AG04450 (cell line): ENCODE measurements around the gene GMDS. TPM values are rescaled to one million over a fixed set of nuclear protein-coding genes. Genes with fewer than 3 reads are reported as not detected.

Experiments
- CTCF ChIA-PET: fragments of 300-600, 350-600 bp; formaldehyde crosslinking; extraction: SDS; loops from one replicate; lab custom pipeline; 2022; ENCODE audit warnings: antibody characterized with exemption, inconsistent platforms; lab: Charles Lee
- POLR2A ChIA-PET: fragments of 350-600 bp; formaldehyde crosslinking; extraction: SDS; loops from one replicate; lab custom pipeline; 2021; ENCODE audit warnings: antibody characterized with exemption, inconsistent platforms; lab: Yijun Ruan, JAX
- DNase-seq: peaks from one replicate; pipeline ENCODE4 v3.0.0-alpha.2; 2011; ENCODE audit warnings: low read depth, low spot score
- H3K27ac ChIP-seq: one replicate; pipeline ENCODE4 v1.5.1; 2012; ENCODE audit warnings: low read depth, low read length, control low read depth
- H3K27me3 ChIP-seq: one replicate; pipeline ENCODE4 v1.6.0; 2012; ENCODE audit warnings: low read length; ENCODE audit not compliant: control insufficient read depth, insufficient read depth
- H3K4me3 ChIP-seq: 2 replicates; pipeline ENCODE4 v1.5.1; 2011; ENCODE audit warnings: mild to moderate bottlenecking, low read depth, low read length, control low read depth
- H3K9me3 ChIP-seq: 2 replicates; pipeline ENCODE4 v1.5.1; 2012; ENCODE audit warnings: low read length; ENCODE audit not compliant: control insufficient read depth, insufficient read depth
- polyA plus RNA-seq: library from polyadenylated mRNA; depleted of rRNA; stranded (reverse); fragments of >200 nt; gene quantifications from 2 replicates; pipeline ENCODE4 v1.2.3, GENCODE V29; 2011
- TF ChIP-seq, protein P1 (sequence below): IDR thresholded peaks from 2 replicates; pipeline ENCODE4 v1.5.1; 2011; ENCODE audit warnings: low read depth, low read length, control low read depth, inconsistent platforms

GMDS gene
- polyA plus RNA-seq, 1 experiment, result 26.4 TPM

DNA sequence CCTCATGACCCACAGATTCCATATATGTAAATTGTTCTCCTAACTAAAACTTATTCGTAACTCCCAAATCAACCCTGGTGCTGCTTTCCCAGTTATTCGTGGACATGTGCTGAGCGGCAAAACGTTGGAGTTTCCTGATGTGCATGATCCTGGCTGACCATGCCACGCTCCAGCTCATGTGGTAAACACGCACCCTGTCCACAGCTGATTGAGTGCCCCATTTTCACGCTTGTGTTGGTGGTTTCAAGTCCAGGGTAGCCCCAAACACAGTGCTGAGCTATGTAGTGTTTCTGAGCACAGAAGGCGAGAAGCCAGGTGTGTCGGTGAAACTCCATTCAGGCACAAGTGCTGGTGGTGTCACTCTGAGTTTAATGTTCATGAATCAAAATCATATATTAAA, 654.8 kb downstream of the GMDS start:
- Histone ChIP-seq H3K9me3 (no peaks in the 10 kb centered on the region; the same call in 1 of the 2 replicates), H3K4me3 (no peak overlapping the region), H3K27ac (no peak overlapping the region), H3K27me3 (peaks cover 44% of the 10 kb centered on the region)
- CTCF ChIA-PET, result no interaction called here
- POLR2A ChIA-PET, result no interaction called here
- TF ChIP-seq, protein P1, sequence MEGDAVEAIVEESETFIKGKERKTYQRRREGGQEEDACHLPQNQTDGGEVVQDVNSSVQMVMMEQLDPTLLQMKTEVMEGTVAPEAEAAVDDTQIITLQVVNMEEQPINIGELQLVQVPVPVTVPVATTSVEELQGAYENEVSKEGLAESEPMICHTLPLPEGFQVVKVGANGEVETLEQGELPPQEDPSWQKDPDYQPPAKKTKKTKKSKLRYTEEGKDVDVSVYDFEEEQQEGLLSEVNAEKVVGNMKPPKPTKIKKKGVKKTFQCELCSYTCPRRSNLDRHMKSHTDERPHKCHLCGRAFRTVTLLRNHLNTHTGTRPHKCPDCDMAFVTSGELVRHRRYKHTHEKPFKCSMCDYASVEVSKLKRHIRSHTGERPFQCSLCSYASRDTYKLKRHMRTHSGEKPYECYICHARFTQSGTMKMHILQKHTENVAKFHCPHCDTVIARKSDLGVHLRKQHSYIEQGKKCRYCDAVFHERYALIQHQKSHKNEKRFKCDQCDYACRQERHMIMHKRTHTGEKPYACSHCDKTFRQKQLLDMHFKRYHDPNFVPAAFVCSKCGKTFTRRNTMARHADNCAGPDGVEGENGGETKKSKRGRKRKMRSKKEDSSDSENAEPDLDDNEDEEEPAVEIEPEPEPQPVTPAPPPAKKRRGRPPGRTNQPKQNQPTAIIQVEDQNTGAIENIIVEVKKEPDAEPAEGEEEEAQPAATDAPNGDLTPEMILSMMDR, result no peak
- no peak for DNase-seq

DNA sequence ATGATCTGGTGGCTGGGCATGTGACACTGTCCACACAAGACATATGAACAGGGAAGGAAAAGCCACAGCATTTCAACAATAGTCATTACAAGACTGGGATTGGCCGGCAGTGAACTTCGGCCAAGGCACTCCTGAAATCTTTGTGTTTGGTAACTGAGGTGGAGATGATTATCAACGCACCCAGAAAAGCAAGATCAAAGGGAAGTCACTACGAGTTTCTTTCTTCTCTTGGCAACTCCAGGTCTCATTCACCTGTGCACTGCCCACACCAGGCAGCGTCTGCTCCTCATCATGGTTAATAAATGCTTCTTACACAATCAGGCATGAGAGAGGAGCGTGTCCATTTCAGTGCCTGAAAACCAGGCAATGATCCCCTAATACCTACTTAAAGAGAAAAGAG, 656.2 kb downstream of the GMDS start:
- CTCF ChIA-PET, result no interaction called here
- peaks cover 42% of the 10 kb centered on the region for H3K27me3 ChIP-seq

DNA sequence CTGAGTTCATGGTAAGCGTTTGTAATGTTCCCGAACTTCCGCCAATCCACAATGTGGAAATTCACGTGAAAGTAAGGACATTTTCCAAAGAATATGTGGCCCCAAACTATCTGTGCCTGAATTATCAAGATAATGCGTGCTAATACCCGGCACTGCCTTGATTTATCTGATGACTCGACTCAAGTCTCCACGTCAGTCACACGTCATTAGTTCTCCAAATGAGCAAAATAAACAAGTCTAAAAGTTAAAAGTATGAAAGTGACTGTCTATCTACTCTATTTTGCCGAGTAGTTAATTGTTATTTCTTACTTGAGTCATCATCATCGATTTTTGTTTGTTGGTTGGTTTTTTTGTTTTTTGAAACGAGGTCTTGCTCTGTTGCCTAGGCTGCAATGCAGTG, 657.4 kb downstream of the GMDS start:
- Histone ChIP-seq H3K27me3 (peaks cover 40% of the 10 kb centered on the region), H3K9me3 (no peaks in the 10 kb centered on the region), H3K4me3 (no peak overlapping the region), H3K27ac (no peak overlapping the region)
- POLR2A ChIA-PET, result no interaction called here
- CTCF ChIA-PET, result no interaction called here
- DNase-seq, result no peak
- TF ChIP-seq, protein P1, result no peak

More for the DNA sequence above, 656.2 kb downstream of the GMDS start:
- POLR2A ChIA-PET, result no interaction called here
- DNase-seq, result no peak
- Histone ChIP-seq H3K4me3 (no peak overlapping the region), H3K27ac (no peak overlapping the region), H3K9me3 (no peaks in the 10 kb centered on the region; the same call in 1 of the 2 replicates)
- TF ChIP-seq, protein P1, result no peak

DNA sequence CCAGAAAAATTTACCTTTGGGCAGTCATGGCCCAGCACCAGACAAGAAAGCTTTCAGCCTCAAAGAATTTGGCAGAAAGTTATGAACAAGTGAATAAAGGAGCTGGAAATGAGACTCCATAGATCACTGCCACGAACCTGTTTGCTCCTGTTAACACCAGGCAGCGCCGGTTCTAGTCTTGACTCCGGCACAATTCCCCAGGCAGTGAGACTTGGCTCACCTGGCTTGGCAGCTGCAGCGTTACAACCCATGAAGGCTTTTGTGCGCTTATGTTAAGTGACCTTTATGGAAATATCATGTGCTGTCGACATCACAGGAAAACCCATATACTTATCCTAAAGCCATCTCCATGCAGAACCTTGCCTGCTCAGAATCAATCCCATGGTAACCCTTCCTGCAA, 657.9 kb downstream of the GMDS start:
- no peak overlapping the region for H3K4me3 ChIP-seq
- CTCF ChIA-PET, result no interaction called here
- H3K27me3 ChIP-seq, result peaks cover 37% of the 10 kb centered on the region
- no peaks in the 10 kb centered on the region for H3K9me3 ChIP-seq
- H3K27ac ChIP-seq, result no peak overlapping the region
- TF ChIP-seq, protein P1, result no peak
- POLR2A ChIA-PET, result no interaction called here
- DNase-seq, result no peak

DNA sequence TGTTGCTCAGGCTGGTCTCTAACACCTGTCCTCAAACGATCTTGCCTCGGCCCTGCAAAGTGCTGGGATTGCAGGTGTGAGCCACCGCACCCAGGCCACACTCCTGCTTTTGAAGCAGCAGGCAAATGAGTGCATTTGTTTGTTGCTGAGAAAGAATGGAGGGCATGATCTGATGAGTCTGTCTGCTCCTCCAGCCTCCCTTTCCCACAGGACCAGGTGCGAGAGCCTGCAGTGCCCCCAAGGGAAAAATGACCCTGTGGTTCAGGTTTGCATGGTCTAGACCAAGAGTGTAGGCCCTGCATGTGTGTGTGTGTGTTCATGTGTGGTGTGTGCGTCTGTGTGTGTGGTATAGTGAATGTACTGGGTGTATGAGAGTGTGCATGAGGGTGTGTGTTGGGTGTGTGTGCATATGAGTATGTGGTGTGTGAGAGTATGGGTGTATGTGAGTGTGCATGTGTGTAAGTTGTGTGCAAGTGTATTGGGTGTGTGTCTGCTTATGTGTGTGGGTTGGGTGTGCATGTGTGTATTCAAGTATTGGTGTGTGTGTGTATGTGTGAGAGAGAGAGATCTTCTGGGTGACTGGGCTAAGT, 658.4 kb downstream of the GMDS start:
- H3K4me3 ChIP-seq, result no peak overlapping the region

More for the DNA sequence above, 658.4 kb downstream of the GMDS start:
- Histone ChIP-seq H3K27me3 (peaks cover 36% of the 10 kb centered on the region), H3K27ac (no peak overlapping the region), H3K9me3 (no peaks in the 10 kb centered on the region)
- DNase-seq, result no peak
- ChIA-PET CTCF (no interaction called here), POLR2A (no interaction called here)
- TF ChIP-seq, protein P1, result no peak
